ENCODE data around the gene FBXW4. TPM values are rescaled to one million over a fixed set of nuclear protein-coding genes. Genes with fewer than 3 reads are reported as not detected.

The FBXW4 gene
- polyA plus RNA-seq, 1 of the 3 experiments (the other 2 are of a cell fraction): 27.6 TPM

DNA sequence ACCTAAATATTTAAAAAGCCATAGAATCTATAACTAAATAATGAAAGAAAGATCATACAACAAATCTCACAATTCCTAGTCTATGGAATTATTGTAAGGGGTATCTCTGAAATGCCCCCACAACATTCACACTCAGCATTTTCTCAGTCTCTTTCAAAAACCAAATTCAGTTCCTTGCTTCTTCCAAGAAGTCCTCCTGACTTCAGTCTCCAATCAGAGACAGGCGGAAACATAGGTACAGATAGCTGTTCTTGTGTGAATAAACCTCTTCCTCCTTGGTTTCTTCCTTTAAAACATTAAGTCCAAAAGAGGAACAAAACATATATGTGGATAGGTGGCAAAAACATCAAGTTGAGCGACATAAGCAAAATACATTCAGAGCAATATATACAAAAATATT is 13.9 kb upstream of the FBXW4 start:
- H3K79me2 ChIP-seq (ENCODE audit: insufficient read depth): no peaks in the 10 kb centered on the region
- H3K9me3 ChIP-seq: no peaks in the 10 kb centered on the region
- H3K9ac ChIP-seq: no peak overlapping the region
- H3K27me3 ChIP-seq (ENCODE audit: insufficient read depth): no peaks in the 10 kb centered on the region
- H3K4me2 ChIP-seq: no peak overlapping the region
- H3K4me1 ChIP-seq (ENCODE audit: control insufficient read depth in 1 of 2, insufficient read depth in 2 of 2, low read depth in 1 of 2, low read length in 1 of 2): no peaks in the 10 kb centered on the region
- 84% methylated on average over 2 of the region's 2 CpGs for WGBS (ENCODE audit: low lambda C conversion rate)
- TF ChIP-seq EZH2phosphoT487 (IDR thresholded peaks at IDR 0.05; ENCODE audit: borderline replicate concordance, low read depth) (no peak), FOXM1 (IDR thresholded peaks at IDR 0.05; ENCODE audit: low read depth) (no peak), CTCF (IDR thresholded peaks at IDR 0.05) (no peak), USF2 (IDR thresholded peaks at IDR 0.05; ENCODE audit: borderline replicate concordance, low read depth, low read length) (no peak), YY1 (IDR thresholded peaks at IDR 0.05; ENCODE audit: low read depth) (no peak), TCF12 (IDR thresholded peaks at IDR 0.05) (no peak), RXRA (IDR thresholded peaks at IDR 0.05; ENCODE audit: borderline replicate concordance, low read depth) (no peak)
- TF ChIP-seq, protein P1, sequence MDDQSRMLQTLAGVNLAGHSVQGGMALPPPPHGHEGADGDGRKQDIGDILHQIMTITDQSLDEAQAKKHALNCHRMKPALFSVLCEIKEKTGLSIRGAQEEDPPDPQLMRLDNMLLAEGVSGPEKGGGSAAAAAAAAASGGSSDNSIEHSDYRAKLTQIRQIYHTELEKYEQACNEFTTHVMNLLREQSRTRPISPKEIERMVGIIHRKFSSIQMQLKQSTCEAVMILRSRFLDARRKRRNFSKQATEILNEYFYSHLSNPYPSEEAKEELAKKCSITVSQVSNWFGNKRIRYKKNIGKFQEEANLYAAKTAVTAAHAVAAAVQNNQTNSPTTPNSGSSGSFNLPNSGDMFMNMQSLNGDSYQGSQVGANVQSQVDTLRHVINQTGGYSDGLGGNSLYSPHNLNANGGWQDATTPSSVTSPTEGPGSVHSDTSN (IDR thresholded peaks at IDR 0.05): no peak
- H2AFZ ChIP-seq (ENCODE audit: low read depth): no peak overlapping the region
- no peaks in the 10 kb centered on the region for H3F3A ChIP-seq (replicated peaks; ENCODE audit: insufficient read depth)
- no peak overlapping the region for H3K27ac ChIP-seq (ENCODE audit: low read depth in 2 of 2, low read length in 1 of 2)
- CTCF ChIA-PET: no interaction called here
- POLR2A ChIA-PET: no interaction called here
- no peaks in the 10 kb centered on the region for H3K36me3 ChIP-seq (replicated peaks in 1 of 2; ENCODE audit: control insufficient read depth in 1 of 2, insufficient read depth in 2 of 2, low read length in 1 of 2)
- no peaks in the 10 kb centered on the region for H4K20me1 ChIP-seq (ENCODE audit: insufficient read depth)
- H3K9me2 ChIP-seq: no peaks in the 10 kb centered on the region
- no peak overlapping the region for H3K4me3 ChIP-seq (ENCODE audit: low read depth in 2 of 2, low read length in 1 of 2)
- DNase-seq: no peak

- 88% methylated on average over 1 of the region's 1 CpG for WGBS (ENCODE audit: low lambda C conversion rate)
- Histone ChIP-seq H3K9me2 (no peaks in the 10 kb centered on the region), H2AFZ (ENCODE audit: low read depth) (no peak overlapping the region), H3K4me3 (ENCODE audit: low read depth in 2 of 2, low read length in 1 of 2) (no peak overlapping the region), H3K27me3 (ENCODE audit: insufficient read depth) (no peaks in the 10 kb centered on the region), H3K4me2 (no peak overlapping the region), H3K36me3 (replicated peaks in 1 of 2; ENCODE audit: control insufficient read depth in 1 of 2, insufficient read depth in 2 of 2, low read length in 1 of 2) (no peaks in the 10 kb centered on the region), H3K9ac (no peak overlapping the region), H4K20me1 (ENCODE audit: insufficient read depth) (no peaks in the 10 kb centered on the region), H3K27ac (ENCODE audit: low read depth in 2 of 2, low read length in 1 of 2) (no peak overlapping the region), H3K4me1 (ENCODE audit: control insufficient read depth in 1 of 2, insufficient read depth in 2 of 2, low read depth in 1 of 2, low read length in 1 of 2) (no peaks in the 10 kb centered on the region), H3K9me3 (no peaks in the 10 kb centered on the region), H3K79me2 (ENCODE audit: insufficient read depth) (no peaks in the 10 kb centered on the region), H3F3A (replicated peaks; ENCODE audit: insufficient read depth) (no peaks in the 10 kb centered on the region)
- ChIA-PET CTCF (interaction anchor here (1.3 to 1.8 kb wide), 2 partner anchors 73 to 105 kb away, joined by 4 to 5 read pairs; no protein-coding TSS in a partner anchor), POLR2A (no interaction called here)
- DNase-seq: no peak
- TF ChIP-seq EZH2phosphoT487 (IDR thresholded peaks at IDR 0.05; ENCODE audit: borderline replicate concordance, low read depth) (no peak), SIN3A (IDR thresholded peaks at IDR 0.05; ENCODE audit: borderline replicate concordance, low read depth, low read length) (no peak), EP300 (IDR thresholded peaks at IDR 0.05; ENCODE audit: borderline replicate concordance in 1 of 2, low read depth in 1 of 2, low read length in 1 of 2) (no peak), FOSL2 (IDR thresholded peaks at IDR 0.05; ENCODE audit: borderline replicate concordance, low read depth) (no peak), POLR2AphosphoS5 (IDR thresholded peaks at IDR 0.05; ENCODE audit: low read depth, low read length) (no peak), JUND (IDR thresholded peaks at IDR 0.05) (no peak), NFIC (IDR thresholded peaks at IDR 0.05; ENCODE audit: borderline replicate concordance) (no peak), FOXJ3 (CRISPR knock-in tag; IDR thresholded peaks at IDR 0.05) (no peak), YY1 (IDR thresholded peaks at IDR 0.05; ENCODE audit: low read depth) (no peak), CTCF (IDR thresholded peaks at IDR 0.05) (no peak)
- TF ChIP-seq, protein P1 (IDR thresholded peaks at IDR 0.05): no peak
- TF ChIP-seq, protein P2, sequence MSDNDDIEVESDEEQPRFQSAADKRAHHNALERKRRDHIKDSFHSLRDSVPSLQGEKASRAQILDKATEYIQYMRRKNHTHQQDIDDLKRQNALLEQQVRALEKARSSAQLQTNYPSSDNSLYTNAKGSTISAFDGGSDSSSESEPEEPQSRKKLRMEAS (IDR thresholded peaks at IDR 0.05; ENCODE audit: low read depth): no peak
These were observed 13.1 kb upstream of the FBXW4 start for GRCh38 chr10:101708073-101708472.
